ENCODE measurements around the gene MCCD1. TPM values are rescaled to one million over a fixed set of nuclear protein-coding genes. Genes with fewer than 3 reads are reported as not detected.

Gene MCCD1
- total RNA-seq, 1 experiment from 2014 or later = not detected

DNA sequence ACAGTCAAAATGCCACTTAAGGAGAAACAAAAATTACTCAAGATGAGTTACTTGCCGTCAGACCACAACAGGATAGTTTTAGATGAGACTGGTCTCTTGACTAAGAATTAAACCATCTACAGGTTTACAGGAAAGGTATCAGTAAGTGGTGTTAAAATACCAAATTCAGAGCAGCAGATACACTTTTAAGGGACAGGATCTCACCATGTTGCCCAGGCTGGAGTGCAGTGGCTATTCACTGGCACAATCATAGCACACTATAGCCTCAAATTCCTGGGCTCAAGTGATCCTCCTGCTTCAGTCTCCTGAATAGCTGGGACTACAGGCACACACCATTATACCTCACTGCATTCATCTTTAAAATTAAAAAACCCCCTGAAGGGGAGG lies 4.7 kb downstream of the MCCD1 start:
- DNase-seq (no peak), ATAC-seq (no peak)
- Histone ChIP-seq H3K4me2 (ENCODE audit: low read length) (no peak overlapping the region), H3K9me2 (replicated peaks; ENCODE audit: low read length) (no peaks in the 10 kb centered on the region), H3K9me3 (ENCODE audit: low read length) (no peaks in the 10 kb centered on the region), H3K4me3 (ENCODE audit: low read length) (no peak overlapping the region), H3K4me1 (ENCODE audit: insufficient read depth, low read length) (peaks cover 2% of the 10 kb centered on the region; the same call in 1 of the 2 replicates), H3K27ac (ENCODE audit: low read length) (no peak overlapping the region), H2AFZ (ENCODE audit: low read length) (no peak overlapping the region), H4K20me1 (ENCODE audit: low read length) (peaks cover 40% of the 10 kb centered on the region), H3K79me2 (ENCODE audit: low read length) (peaks cover 37% of the 10 kb centered on the region), H3K9ac (ENCODE audit: low read length) (no peak overlapping the region), H3F3A (ENCODE audit: low read length, unreplicated experiment) (no peaks in the 10 kb centered on the region), H3K27me3 (ENCODE audit: low read length) (no peaks in the 10 kb centered on the region), H3K36me3 (ENCODE audit: low read depth, low read length) (peaks cover 80% of the 10 kb centered on the region)
- BruUV-seq (replicated peaks) = no TSS peak
- ChIA-PET POLR2A (ENCODE audit: unreplicated experiment) (no interaction called here), CTCF (no interaction called here)
- intact Hi-C loops (cut with micrococcal nuclease) = no loop called here
- TF ChIP-seq EZH2phosphoT487 (IDR thresholded peaks at IDR 0.05; ENCODE audit: borderline replicate concordance, low read length) = no peak

DNA sequence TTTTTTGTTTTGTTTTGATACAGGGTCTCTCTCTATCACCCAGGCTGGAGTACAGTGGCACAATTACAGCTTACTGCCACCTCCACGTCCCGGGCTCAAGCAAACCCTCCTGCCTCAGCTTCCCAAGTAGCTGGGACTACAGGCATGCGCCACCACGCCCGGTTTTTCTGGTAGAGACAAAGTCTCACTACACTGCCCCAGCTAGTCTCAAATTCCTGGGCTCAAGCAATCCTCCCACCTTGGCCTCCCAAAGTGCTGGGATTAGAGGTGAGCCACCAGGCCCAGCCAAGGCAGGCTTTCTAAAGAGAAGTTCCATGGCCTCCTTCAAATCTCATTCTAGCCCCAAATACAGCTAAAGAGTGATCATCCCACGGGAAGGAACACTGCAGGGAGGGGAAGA lies 5.2 kb downstream of the MCCD1 start:
- ChIA-PET POLR2A (ENCODE audit: unreplicated experiment) (no interaction called here), CTCF (no interaction called here)
- Histone ChIP-seq H3K27me3 (ENCODE audit: low read length) (no peaks in the 10 kb centered on the region), H3K36me3 (ENCODE audit: low read depth, low read length) (peaks cover 86% of the 10 kb centered on the region), H4K20me1 (ENCODE audit: low read length) (peaks cover 46% of the 10 kb centered on the region), H3K9ac (ENCODE audit: low read length) (no peak overlapping the region), H3K4me2 (ENCODE audit: low read length) (no peak overlapping the region), H3K9me3 (ENCODE audit: low read length) (no peaks in the 10 kb centered on the region), H2AFZ (ENCODE audit: low read length) (no peak overlapping the region), H3K4me1 (ENCODE audit: insufficient read depth, low read length) (peaks cover 8% of the 10 kb centered on the region; the same call in 1 of the 2 replicates), H3F3A (ENCODE audit: low read length, unreplicated experiment) (no peaks in the 10 kb centered on the region), H3K79me2 (ENCODE audit: low read length) (peaks cover 42% of the 10 kb centered on the region), H3K9me2 (replicated peaks; ENCODE audit: low read length) (no peaks in the 10 kb centered on the region), H3K27ac (ENCODE audit: low read length) (no peak overlapping the region), H3K4me3 (ENCODE audit: low read length) (no peak overlapping the region)
- intact Hi-C loops (cut with micrococcal nuclease) = no loop called here
- ATAC-seq (no peak), DNase-seq (no peak)
- TF ChIP-seq, protein P1, sequence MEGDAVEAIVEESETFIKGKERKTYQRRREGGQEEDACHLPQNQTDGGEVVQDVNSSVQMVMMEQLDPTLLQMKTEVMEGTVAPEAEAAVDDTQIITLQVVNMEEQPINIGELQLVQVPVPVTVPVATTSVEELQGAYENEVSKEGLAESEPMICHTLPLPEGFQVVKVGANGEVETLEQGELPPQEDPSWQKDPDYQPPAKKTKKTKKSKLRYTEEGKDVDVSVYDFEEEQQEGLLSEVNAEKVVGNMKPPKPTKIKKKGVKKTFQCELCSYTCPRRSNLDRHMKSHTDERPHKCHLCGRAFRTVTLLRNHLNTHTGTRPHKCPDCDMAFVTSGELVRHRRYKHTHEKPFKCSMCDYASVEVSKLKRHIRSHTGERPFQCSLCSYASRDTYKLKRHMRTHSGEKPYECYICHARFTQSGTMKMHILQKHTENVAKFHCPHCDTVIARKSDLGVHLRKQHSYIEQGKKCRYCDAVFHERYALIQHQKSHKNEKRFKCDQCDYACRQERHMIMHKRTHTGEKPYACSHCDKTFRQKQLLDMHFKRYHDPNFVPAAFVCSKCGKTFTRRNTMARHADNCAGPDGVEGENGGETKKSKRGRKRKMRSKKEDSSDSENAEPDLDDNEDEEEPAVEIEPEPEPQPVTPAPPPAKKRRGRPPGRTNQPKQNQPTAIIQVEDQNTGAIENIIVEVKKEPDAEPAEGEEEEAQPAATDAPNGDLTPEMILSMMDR (conservative IDR thresholded peaks at IDR 0.05; ENCODE audit: low read depth, low read length) = no peak
- no peak for TF ChIP-seq EZH2phosphoT487 (IDR thresholded peaks at IDR 0.05; ENCODE audit: borderline replicate concordance, low read length)
- no peak for TF ChIP-seq EZH2 (IDR thresholded peaks at IDR 0.05; ENCODE audit: low read length, unreplicated experiment)
- TSS peak; percentile 7 for BruUV-seq (replicated peaks)

DNA sequence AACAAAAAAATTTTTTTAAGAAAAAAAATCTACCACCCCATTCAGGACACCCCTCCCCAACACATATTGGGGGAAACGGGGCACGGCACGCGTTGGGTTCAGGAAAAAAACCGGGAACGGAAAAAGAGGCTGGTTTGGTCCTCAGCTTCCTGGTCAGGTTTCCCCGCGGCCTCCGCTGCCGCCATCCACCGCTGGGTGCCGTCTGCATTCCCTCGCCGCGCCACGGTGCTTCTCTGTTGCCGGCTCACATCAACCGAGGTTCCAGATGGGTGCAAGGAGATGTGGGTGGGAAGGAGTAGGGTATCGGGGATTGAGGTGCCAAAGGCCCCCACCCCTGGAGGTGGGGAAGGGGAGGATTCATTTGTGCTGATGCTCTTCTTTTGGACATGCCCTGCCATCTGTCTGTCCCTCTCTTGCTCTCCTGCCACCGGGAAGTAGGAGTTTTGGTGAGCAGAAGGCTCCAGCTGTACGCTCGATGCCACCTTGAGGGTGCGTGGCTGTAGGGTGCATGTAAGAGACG lies 5.8 kb downstream of the MCCD1 start:
- Histone ChIP-seq H3K4me3 (ENCODE audit: low read length) (no peak overlapping the region), H3K27ac (ENCODE audit: low read length) (no peak overlapping the region), H3K9ac (ENCODE audit: low read length) (no peak overlapping the region), H3K79me2 (ENCODE audit: low read length) (peaks cover 48% of the 10 kb centered on the region), H3F3A (ENCODE audit: low read length, unreplicated experiment) (no peaks in the 10 kb centered on the region), H3K27me3 (ENCODE audit: low read length) (no peaks in the 10 kb centered on the region), H3K9me3 (ENCODE audit: low read length) (no peaks in the 10 kb centered on the region), H3K4me2 (ENCODE audit: low read length) (no peak overlapping the region), H3K36me3 (ENCODE audit: low read depth, low read length) (peaks cover 89% of the 10 kb centered on the region), H3K4me1 (ENCODE audit: insufficient read depth, low read length) (peaks cover 14% of the 10 kb centered on the region), H2AFZ (ENCODE audit: low read length) (no peak overlapping the region), H3K9me2 (replicated peaks; ENCODE audit: low read length) (no peaks in the 10 kb centered on the region), H4K20me1 (ENCODE audit: low read length) (peaks cover 51% of the 10 kb centered on the region)
- ATAC-seq (no peak), DNase-seq (no peak)
- BruUV-seq (replicated peaks) = no TSS peak
- ChIA-PET CTCF (no interaction called here), POLR2A (ENCODE audit: unreplicated experiment) (no interaction called here)
- TF ChIP-seq EZH2phosphoT487 (IDR thresholded peaks at IDR 0.05; ENCODE audit: borderline replicate concordance, low read length) (no peak), EZH2 (IDR thresholded peaks at IDR 0.05; ENCODE audit: low read length, unreplicated experiment) (no peak)
- TF ChIP-seq, protein P1 (conservative IDR thresholded peaks at IDR 0.05; ENCODE audit: low read depth, low read length) = no peak
- intact Hi-C loops (cut with micrococcal nuclease) = no loop called here
